HepG2 (cell line): Measurements from ENCODE around the gene SEMA4A. TPM values are rescaled to one million over a fixed set of nuclear protein-coding genes. Genes with fewer than 3 reads are reported as not detected.
A peak's percentile ranks its signal among the peaks of the same experiment; 100 is the strongest.

ENCODE experiments used
- ATAC-seq: fragments of 200-7000 bp; cut with Tn5 transposase; 3 replicates; pipeline ENCODE4 v1.9.1; 2020; ENCODE audit warnings: mild to moderate bottlenecking, moderate library complexity
- BruUV-seq: library from RNA; stranded (reverse); fragments of 400-500 nt; replicated peaks from 2 replicates; lab custom pipeline; 2021; lab: Mats Ljungman, UMichigan
- CTCF ChIA-PET: fragments of 300-600 bp; formaldehyde crosslinking; extraction: SDS; loops from one replicate; lab custom pipeline; 2021; ENCODE audit warnings: low total read pairs, inconsistent platforms, low intra/inter-chr PET ratio; lab: Yijun Ruan, JAX
- POLR2A ChIA-PET: fragments of 350-600 bp; sonication (Branson Sonifier 250); formaldehyde crosslinking; loops from one replicate; lab custom pipeline; 2020; ENCODE audit warnings: antibody characterized with exemption, inconsistent platforms; lab: Yijun Ruan, JAX
- DNase-seq: peaks from one replicate; pipeline ENCODE4 v3.0.0-alpha.2; 2015; ENCODE audit warnings: low spot score
- FAIRE-seq: peaks from 3 replicates; lab custom pipeline; 2011; peaks lifted over from hg19 to GRCh38; lab: Jason Lieb, UNC
- H2AFZ ChIP-seq: one replicate; pipeline ENCODE4 v1.6.1; 2011; ENCODE audit warnings: low read length, inconsistent platforms
- H3K27ac ChIP-seq: fragments of 300-600 bp; 3 replicates; pipeline ENCODE4 v1.8.0; 2011; ENCODE audit warnings: mixed run types, mild to moderate bottlenecking, mixed read lengths, low read length, inconsistent platforms; ENCODE audit not compliant: insufficient read depth; ENCODE audit errors: extremely low read length
- H3K27me3 ChIP-seq, 2 experiments: fragments of 200-600 bp in 1 of 2; 2 replicates in 1 of 2; 3 replicates in 1 of 2; pipeline versions ENCODE4 v1.6.0 to v1.8.0; 2011; ENCODE audit warnings: low read length in 2 of 2, mild to moderate bottlenecking in 2 of 2, moderate library complexity in 2 of 2, inconsistent platforms in 1 of 2; ENCODE audit not compliant: insufficient read depth in 2 of 2, control insufficient read depth in 1 of 2
- H3K36me3 ChIP-seq, 2 experiments: fragments of 200-600 bp in 1 of 2; replicated peaks in 1 of 2; 2 replicates in 1 of 2; 3 replicates in 1 of 2; pipeline versions ENCODE4 v1.5.1 to v1.8.0; 2011; ENCODE audit warnings: low read length in 2 of 2, inconsistent platforms in 1 of 2; ENCODE audit not compliant: insufficient read depth in 2 of 2, control insufficient read depth in 1 of 2
- H3K4me1 ChIP-seq: 2 replicates; pipeline ENCODE4 v1.5.1; 2012; ENCODE audit warnings: low read length, inconsistent platforms; ENCODE audit not compliant: insufficient read depth
- H3K4me2 ChIP-seq: 2 replicates; pipeline ENCODE4 v1.6.0; 2011; ENCODE audit warnings: low read depth, low read length, inconsistent platforms
- H3K4me3 ChIP-seq, 3 experiments: fragments of 200-600 bp in 1 of 3; sonication (generic), shearing (Covaris generic) in 1 of 3; replicated peaks in 1 of 3; 2 replicates each; pipeline ENCODE4 v1.5.1; 2011 to 2016; ENCODE audit warnings: low read length in 3 of 3, inconsistent platforms in 2 of 3, low read depth in 2 of 3, mild to moderate bottlenecking in 2 of 3, control low read depth in 1 of 3, mixed read lengths in 1 of 3; ENCODE audit not compliant: insufficient read depth in 1 of 3
- H3K79me2 ChIP-seq: one replicate; pipeline ENCODE4 v1.6.1; 2011; ENCODE audit warnings: low read length, inconsistent platforms; ENCODE audit not compliant: insufficient read depth
- H3K9ac ChIP-seq: 2 replicates; pipeline ENCODE4 v1.6.0; 2011; ENCODE audit warnings: mild to moderate bottlenecking, low read depth, low read length, inconsistent platforms; ENCODE audit not compliant: insufficient read depth
- H3K9me3 ChIP-seq: 2 replicates; pipeline ENCODE4 v1.5.1; 2012; ENCODE audit warnings: mild to moderate bottlenecking, low read length
- H4K20me1 ChIP-seq: 2 replicates; pipeline ENCODE4 v1.6.0; 2011; ENCODE audit warnings: inconsistent platforms, mild to moderate bottlenecking, low read length, moderate library complexity; ENCODE audit not compliant: insufficient read depth
- RELA ChIP-seq: sonication (generic); formaldehyde crosslinking; IDR thresholded peaks from 2 replicates; pipeline ENCODE4 v1.4.0; 2020; ENCODE audit warnings: missing genetic modification reagents
- SSRP1 ChIP-seq: IDR thresholded peaks from 2 replicates; pipeline ENCODE4 v1.6.1; 2016; ENCODE audit warnings: control low read depth
- ZBTB2 ChIP-seq: sonication (generic); formaldehyde crosslinking; IDR thresholded peaks from 2 replicates; pipeline ENCODE4 v1.8.0; 2022; ENCODE audit warnings: low read depth, missing genetic modification reagents
- ZNF225 ChIP-seq: sonication (generic); formaldehyde crosslinking; IDR thresholded peaks from 2 replicates; pipeline ENCODE4 v1.4.0; 2020; ENCODE audit warnings: mild to moderate bottlenecking, missing genetic modification reagents
- ZNF256 ChIP-seq: sonication (generic); formaldehyde crosslinking; conservative IDR thresholded peaks from 2 replicates; pipeline ENCODE4 v1.4.0; 2020; ENCODE audit warnings: missing genetic modification reagents
- WGBS: methylation state at CpG from one replicate; pipeline ENCODE4 v1.1.6; 2017; ENCODE audit warnings: low lambda C conversion rate; 5-methylcytosine and 5-hydroxymethylcytosine counted together
- in situ Hi-C: cut with HindIII; loops from 2 replicates; pipeline ENCODE4 v1.10.0; 2017; ENCODE audit warnings: low pct_unique_long_range_greater_than_20kb; ENCODE audit not compliant: extremely low pct_ligation_motif_present
- intact Hi-C: fragments of 100-400 bp; cut with micrococcal nuclease; formaldehyde crosslinking; loops from one replicate; pipeline ENCODE4 v1.10.0; 2022; ENCODE audit not compliant: unreplicated experiment
- polyA plus RNA-seq, 8 experiments: library from polyadenylated mRNA; depleted of rRNA in 3 of 8; stranded (reverse) in 7 of 8; unstranded in 1 of 8; fragments of >200 nt; fragmentation: Illumina TruSeq in 4 of 8; extraction: Trizol in 4 of 8; gene quantifications; 2 replicates each; pipeline versions ENCODE4 v1.2.1 to v1.2.3, GENCODE V29; 2011 to 2016; ENCODE audit warnings: low read depth in 4 of 8, missing spikeins in 1 of 8, mixed read lengths in 1 of 8; ENCODE audit not compliant: insufficient read depth in 1 of 8
- total RNA-seq, 5 experiments: library from RNA; depleted of rRNA; stranded (reverse); fragments of >200 nt; fragmentation: Illumina TruSeq; extraction: Trizol; gene quantifications; 2 replicates each; pipeline ENCODE4 v1.2.3, GENCODE V29; 2016; ENCODE audit warnings: low read depth in 1 of 5

SEMA4A gene
- total and polyA plus RNA-seq, 2 of the 13 experiments (the other 11 are each of a cell fraction or from before 2014, with no cell fraction given): 0.09 to 0.20 TPM

- no peak overlapping the region for H3K9ac ChIP-seq
- DNase-seq (no peak), FAIRE-seq (no peak), ATAC-seq (no peak)
- H3K27me3 ChIP-seq: no peaks in the 10 kb centered on the region; a peak in 1 of 5 replicates
- BruUV-seq: no TSS peak
- H3K4me1 ChIP-seq: peaks cover 31% of the 10 kb centered on the region
- no peaks in the 10 kb centered on the region for H3K36me3 ChIP-seq
- H3K4me3 ChIP-seq: no peak overlapping the region
- CTCF ChIA-PET: no interaction called here
- H3K4me2 ChIP-seq: no peak overlapping the region
- in situ Hi-C loops (no loop called here), intact Hi-C loops (no loop called here)
- H4K20me1 ChIP-seq: no peaks in the 10 kb centered on the region
- POLR2A ChIA-PET: no interaction called here
- no peak overlapping the region for H2AFZ ChIP-seq
- H3K27ac ChIP-seq: no peak overlapping the region
- no peaks in the 10 kb centered on the region for H3K9me3 ChIP-seq
- WGBS: 14% methylated on average over 2 of the region's 2 CpGs
- no peaks in the 10 kb centered on the region for H3K79me2 ChIP-seq
- TF ChIP-seq RELA (peak; percentile 66; the same call in 1 of the 2 replicates), ZNF256 (CRISPR knock-in tag) (no peak)
Measured at GRCh38 chr1:156165083-156165482, 11.7 kb downstream of the SEMA4A start.

GRCh38 chr1:156167536-156167935, 14.2 kb downstream of the SEMA4A start:
- Histone ChIP-seq H3K4me2 (no peak overlapping the region; the same call in 1 of the 2 replicates), H3K36me3 (no peaks in the 10 kb centered on the region), H3K4me1 (peaks cover 28% of the 10 kb centered on the region), H3K9me3 (no peaks in the 10 kb centered on the region), H2AFZ (no peak overlapping the region), H3K79me2 (no peaks in the 10 kb centered on the region), H4K20me1 (no peaks in the 10 kb centered on the region), H3K9ac (no peak overlapping the region), H3K27ac (no peak overlapping the region), H3K27me3 (no peaks in the 10 kb centered on the region; a peak in 1 of 5 replicates), H3K4me3 (no peak overlapping the region)
- no peak for FAIRE-seq
- no TSS peak for BruUV-seq
- ChIA-PET POLR2A (no interaction called here), CTCF (no interaction called here)
- TF ChIP-seq SSRP1 (CRISPR knock-in tag) (no peak), ZNF225 (CRISPR knock-in tag) (no peak), ZBTB2 (CRISPR knock-in tag) (no peak)
- ATAC-seq: no peak
- in situ Hi-C loops: no loop called here
- no peak for DNase-seq
- 34% methylated on average over 5 of the region's 5 CpGs for WGBS
- intact Hi-C loops: no loop called here
